Activated T-cell treated with anti-CD3 and anti-CD28 coated beads for 1 hour (primary cell): Measurements from ENCODE around the gene TP53BP1.

Experiments
- DNase-seq: peaks from one replicate; pipeline ENCODE4 v3.0.0-alpha.2; 2020; ENCODE audit warnings: low read depth

Gene TP53BP1

DNA sequence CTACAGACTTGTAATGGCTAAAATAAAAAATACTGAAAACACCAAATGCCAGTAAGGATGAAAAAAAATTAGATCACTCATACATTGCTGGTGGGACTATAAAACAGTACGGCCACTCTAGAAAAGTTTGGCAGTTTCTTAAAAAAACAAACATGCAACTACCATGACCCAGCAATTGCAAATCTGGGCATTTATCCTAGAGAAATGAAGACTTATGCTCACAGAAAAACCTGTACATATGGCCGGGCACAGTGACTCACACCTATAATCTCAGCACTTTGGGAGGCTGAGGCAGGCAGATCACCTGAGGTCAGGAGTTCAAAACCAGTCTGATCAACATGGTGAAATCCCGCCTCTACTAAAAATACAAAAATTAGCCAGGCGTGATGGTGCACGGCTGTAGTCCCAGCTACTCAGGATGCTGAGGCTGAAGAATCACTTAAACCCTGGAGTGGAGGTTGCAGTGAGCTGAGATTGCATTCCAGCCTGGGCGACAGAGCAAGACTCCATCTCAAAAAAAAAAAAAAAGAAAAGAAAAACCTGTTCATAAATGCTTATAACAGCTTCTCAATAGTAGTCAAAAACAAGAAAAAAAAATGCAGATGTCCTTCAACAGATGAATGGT lies 5.6 kb downstream of the TP53BP1 start:
- DNase-seq, result no peak

DNA sequence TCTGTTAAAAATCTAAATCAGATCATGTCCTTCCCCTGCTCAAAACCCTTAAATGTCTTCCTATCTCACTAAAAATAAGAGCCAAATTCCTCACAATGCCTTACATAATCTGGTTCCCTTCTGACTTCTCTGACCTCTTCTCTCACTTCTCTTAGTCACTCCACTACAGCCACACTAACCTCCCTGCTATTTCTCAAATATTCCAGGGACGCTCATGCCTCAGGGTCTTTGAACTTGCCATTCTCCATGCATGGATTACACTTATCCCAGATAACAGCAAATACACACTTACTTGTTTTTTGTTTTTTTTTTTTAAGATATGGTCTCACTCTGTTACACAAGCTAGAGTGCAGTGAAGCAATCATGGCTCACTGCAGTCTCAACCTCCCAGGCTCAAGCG lies 8.5 kb downstream of the TP53BP1 start:
- DNase-seq, result no peak

- no peak for DNase-seq
These were observed 9.4 kb downstream of the TP53BP1 start for GRCh38 chr15:43483297-43484128.

- no peak for DNase-seq
These were observed 19.1 kb downstream of the TP53BP1 start for GRCh38 chr15:43473885-43474284.

GRCh38 chr15:43471975-43472374 lies 21.0 kb downstream of the TP53BP1 start:
- DNase-seq, result no peak

GRCh38 chr15:43469867-43470266 lies 23.1 kb downstream of the TP53BP1 start:
- DNase-seq, result no peak

- DNase-seq, result no peak
These were observed 27.9 kb downstream of the TP53BP1 start for GRCh38 chr15:43465100-43465499.

DNA sequence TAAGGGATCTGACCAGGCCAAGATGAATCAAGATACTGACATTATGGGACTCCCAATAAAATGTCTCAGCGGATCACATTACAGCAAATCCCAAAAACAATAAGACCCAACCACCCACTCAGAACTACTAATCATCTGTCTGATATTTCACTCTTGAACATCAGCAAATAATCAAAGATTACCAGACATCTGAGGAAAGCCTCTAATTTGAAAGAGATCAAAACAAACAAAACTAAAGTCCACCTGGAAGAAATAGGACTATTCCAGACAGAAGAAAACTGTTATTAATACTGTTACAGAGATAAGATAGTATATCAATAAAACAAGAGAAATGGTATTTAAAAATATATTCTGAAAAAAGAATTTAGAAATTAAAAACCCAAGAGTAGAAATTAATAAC lies 29.0 kb downstream of the TP53BP1 start:
- DNase-seq, result no peak

DNA sequence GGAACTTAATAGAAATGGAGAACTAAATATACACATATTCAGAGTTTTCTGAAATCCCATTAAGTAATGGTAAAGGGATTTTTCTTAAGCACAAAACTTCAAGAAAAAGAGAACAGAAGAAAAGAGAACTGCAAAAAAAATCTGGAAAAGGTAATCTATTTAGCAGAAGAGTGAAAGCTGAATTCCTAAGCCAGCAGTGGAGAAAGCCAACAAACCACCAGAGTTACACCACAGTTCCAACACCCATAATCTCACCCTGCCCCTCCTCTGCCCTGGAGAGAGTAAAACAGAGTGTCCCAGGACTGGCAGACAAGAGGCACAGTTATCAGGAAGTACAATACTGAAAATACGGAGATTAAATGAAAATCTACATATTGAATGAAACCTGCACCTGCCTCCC lies 29.4 kb downstream of the TP53BP1 start:
- DNase-seq, result no peak

GRCh38 chr15:43449981-43450380 lies 43.0 kb downstream of the TP53BP1 start:
- DNase-seq, result no peak

- no peak for DNase-seq
These were observed 46.6 kb downstream of the TP53BP1 start for GRCh38 chr15:43446344-43446743.

DNA sequence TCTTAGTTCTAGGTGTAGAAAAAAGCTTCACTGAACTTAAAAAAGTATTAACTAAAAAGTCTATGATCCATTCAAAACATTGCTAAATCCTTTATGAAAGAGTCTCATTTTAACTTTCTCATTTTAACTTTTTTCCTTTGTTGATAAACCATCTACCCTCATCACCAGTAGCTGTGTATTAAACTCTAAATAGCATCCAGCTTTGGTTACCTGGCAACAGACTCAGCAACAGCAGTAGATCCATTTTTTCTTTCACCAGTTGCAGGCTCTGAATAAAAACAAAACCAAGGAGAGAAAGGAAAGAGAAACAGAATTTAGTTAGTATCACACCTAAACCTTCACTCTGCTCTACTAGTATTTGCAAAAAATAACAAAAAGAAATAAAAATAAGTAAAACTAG lies 51.6 kb downstream of the TP53BP1 start:
- no peak for DNase-seq

GRCh38 chr15:43440721-43441281 lies 52.2 kb downstream of the TP53BP1 start:
- no peak for DNase-seq

- DNase-seq, result no peak
These were observed 53.7 kb downstream of the TP53BP1 start for GRCh38 chr15:43439268-43439667.

- DNase-seq, result no peak
These were observed 56.6 kb downstream of the TP53BP1 start for GRCh38 chr15:43436395-43436794.

- no peak for DNase-seq
These were observed 58.5 kb downstream of the TP53BP1 start for GRCh38 chr15:43434446-43434845.

- no peak for DNase-seq
These were observed 59.2 kb downstream of the TP53BP1 start for GRCh38 chr15:43433661-43434303.

DNA sequence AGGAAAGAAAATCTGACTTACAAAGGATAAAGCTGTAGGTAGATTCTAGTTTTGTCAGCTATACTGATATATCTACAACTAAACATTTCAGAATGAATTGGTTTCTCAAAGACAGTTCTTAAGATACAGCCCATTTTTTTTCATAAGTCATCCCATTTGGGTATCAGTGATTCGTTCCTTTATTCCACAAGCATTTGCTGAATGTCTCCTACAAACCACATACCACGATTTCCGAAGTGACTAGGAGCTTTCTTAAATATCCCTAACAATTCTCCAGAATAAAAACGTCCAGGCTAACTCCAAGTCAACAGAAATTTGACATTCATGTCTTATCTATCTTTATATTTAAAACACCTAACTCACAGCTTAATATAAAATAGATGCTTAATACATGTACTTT lies 59.8 kb downstream of the TP53BP1 start:
- no peak for DNase-seq

- no peak for DNase-seq
These were observed 63.3 kb downstream of the TP53BP1 start for GRCh38 chr15:43429687-43430086.

DNA sequence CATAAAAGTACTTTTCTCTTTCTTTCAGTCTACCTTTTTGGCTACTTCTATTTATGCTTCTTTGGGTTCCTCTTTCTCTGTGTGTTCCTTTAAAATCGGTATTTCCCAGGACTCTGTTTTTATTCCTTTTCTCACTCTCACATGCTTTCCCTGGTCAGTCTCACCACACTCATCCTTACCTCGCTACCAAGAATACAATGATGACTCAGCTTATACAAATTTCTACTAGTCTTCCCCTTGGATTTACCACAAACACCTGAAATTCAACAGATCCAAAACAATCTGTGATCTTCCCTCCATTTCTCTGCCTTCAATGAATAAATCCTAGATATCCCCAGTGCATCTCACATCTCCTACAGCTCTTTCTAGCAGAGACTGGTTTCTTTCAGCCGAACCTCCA lies 69.2 kb downstream of the TP53BP1 start:
- no peak for DNase-seq

GRCh38 chr15:43420876-43421275 lies 72.1 kb downstream of the TP53BP1 start:
- DNase-seq, result no peak

DNA sequence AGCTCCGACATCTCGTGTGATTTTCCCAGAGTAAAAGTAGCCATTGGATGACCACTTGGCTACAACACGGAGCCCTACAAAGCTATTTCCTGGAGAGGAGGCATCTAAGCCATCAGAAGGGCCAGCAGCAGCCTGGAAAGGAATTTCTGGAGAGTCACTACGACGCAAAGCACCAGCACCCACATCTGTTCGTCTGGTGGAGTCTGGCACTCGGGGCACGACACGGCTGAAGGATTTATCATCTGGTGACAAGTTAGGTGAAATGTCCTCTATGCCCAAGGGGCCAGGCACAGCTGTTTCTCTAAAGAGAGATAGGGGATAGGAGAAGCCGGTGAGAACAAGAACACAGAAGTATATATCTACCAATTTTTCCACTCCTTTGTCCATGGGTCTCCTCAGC lies 72.5 kb downstream of the TP53BP1 start:
- DNase-seq, result no peak

- DNase-seq, result no peak
These were observed 78.8 kb downstream of the TP53BP1 start for GRCh38 chr15:43414196-43414595.
